HCT116 (cell line): Measurements from ENCODE around the gene DHRSX. TPM values are rescaled to one million over a fixed set of nuclear protein-coding genes. Genes with fewer than 3 reads are reported as not detected.

ENCODE experiments used
- ATAC-seq: fragments of 200-7000 bp; cut with Tn5 transposase; 2 replicates; pipeline ENCODE4 v1.9.1; 2020; ENCODE audit warnings: mild to moderate bottlenecking, moderate library complexity
- BruUV-seq: library from RNA; stranded (reverse); fragments of 400-500 nt; replicated peaks from 2 replicates; lab custom pipeline; 2021; lab: Mats Ljungman, UMichigan
- CTCF ChIA-PET: fragments of 300-600 bp; sonication (Branson Sonifier 250); formaldehyde crosslinking; loops from one replicate; lab custom pipeline; 2021; ENCODE audit warnings: antibody characterized with exemption; lab: Charles Lee
- POLR2A ChIA-PET: fragments of 300-600, 350-600 bp; sonication (Branson Sonifier 250); formaldehyde crosslinking; loops from one replicate; lab custom pipeline; 2021; ENCODE audit warnings: antibody characterized with exemption; lab: Charles Lee
- RAD21 ChIA-PET, 2 experiments: fragments of 300-600 bp; sonication (Branson Sonifier 250); formaldehyde crosslinking; loops; one replicate each; lab custom pipeline; 2023; ENCODE audit warnings: low total read pairs in 2 of 2; ENCODE audit not compliant: uncharacterized antibody in 2 of 2, unreplicated experiment in 2 of 2, low non-redundant PET in 1 of 2; lab: Charles Lee
- DNase-seq: peaks from one replicate; pipeline ENCODE4 v3.0.0-alpha.2; 2010; ENCODE audit warnings: low read depth, low spot score
- H2AFZ ChIP-seq: fragments of 200-600 bp; shearing (Covaris generic), sonication (generic); 2 replicates; pipeline ENCODE4 v1.6.1; 2017; ENCODE audit warnings: low read depth, mixed run types, mixed read lengths, antibody characterized with exemption, low read length; ENCODE audit not compliant: poor library complexity, severe bottlenecking
- H3K27ac ChIP-seq: 2 replicates; pipeline ENCODE4 v1.5.1; 2012; ENCODE audit warnings: low read depth, low read length
- H3K27me3 ChIP-seq: fragments of 200-600 bp; sonication (generic); 2 replicates; pipeline ENCODE4 v1.6.1; 2016; ENCODE audit warnings: mixed run types, low read length, mixed read lengths; ENCODE audit not compliant: insufficient read depth
- H3K36me3 ChIP-seq, 2 experiments: fragments of 200-500 bp in 1 of 2; fragments of 200-600 bp in 1 of 2; sonication (Bioruptor generic) in 1 of 2; sonication (generic) in 1 of 2; 2 replicates each; pipeline versions ENCODE4 v1.5.1 to v1.6.1; 2014 to 2016; ENCODE audit warnings: low read length in 2 of 2, inconsistent platforms in 1 of 2, mixed read lengths in 1 of 2, mixed run types in 1 of 2; ENCODE audit not compliant: insufficient read depth in 2 of 2, control insufficient read depth in 1 of 2
- H3K4me1 ChIP-seq, 2 experiments: fragments of 200-600 bp in 1 of 2; sonication (generic) in 1 of 2; 2 replicates each; pipeline versions ENCODE4 v1.5.1 to v1.6.1; 2012 to 2017; ENCODE audit warnings: low read length in 2 of 2, inconsistent platforms in 1 of 2, mild to moderate bottlenecking in 1 of 2, mixed read lengths in 1 of 2, mixed run types in 1 of 2, moderate library complexity in 1 of 2; ENCODE audit not compliant: insufficient read depth in 2 of 2, control insufficient read depth in 1 of 2
- H3K4me2 ChIP-seq: fragments of 200-600 bp; sonication (generic); 2 replicates; pipeline ENCODE4 v1.6.1; 2017; ENCODE audit warnings: mixed run types, low read length, mixed read lengths
- H3K4me3 ChIP-seq, 2 experiments: fragments of 200-600 bp in 1 of 2; sonication (generic) in 1 of 2; replicated peaks in 1 of 2; 2 replicates each; pipeline ENCODE4 v1.5.1; 2011 to 2016; ENCODE audit warnings: low read length in 2 of 2, control low read depth in 1 of 2, low read depth in 1 of 2, mild to moderate bottlenecking in 1 of 2, mixed read lengths in 1 of 2, mixed run types in 1 of 2
- H3K79me2 ChIP-seq: fragments of 200-600 bp; sonication (generic); 2 replicates; pipeline ENCODE4 v1.6.1; 2017; ENCODE audit warnings: mild to moderate bottlenecking, mixed run types, low read length, moderate library complexity, mixed read lengths; ENCODE audit not compliant: insufficient read depth
- H3K9ac ChIP-seq: fragments of 200-600 bp; sonication (generic); 2 replicates; pipeline ENCODE4 v1.6.1; 2016; ENCODE audit warnings: low read length, mixed read lengths
- H3K9me2 ChIP-seq: fragments of 200-600 bp; sonication (generic), shearing (Covaris generic); 2 replicates; pipeline ENCODE4 v1.6.1; 2017; ENCODE audit warnings: mixed run types, mild to moderate bottlenecking, moderate library complexity; ENCODE audit not compliant: insufficient read depth
- H3K9me3 ChIP-seq, 2 experiments: fragments of 200-500 bp in 1 of 2; fragments of 200-600 bp in 1 of 2; sonication (Bioruptor generic) in 1 of 2; sonication (generic) in 1 of 2; 2 replicates each; pipeline ENCODE4 v1.6.1; 2014 to 2017; ENCODE audit warnings: low read length in 2 of 2, mixed read lengths in 2 of 2, inconsistent platforms in 1 of 2, low read depth in 1 of 2, mild to moderate bottlenecking in 1 of 2, mixed run types in 1 of 2, moderate library complexity in 1 of 2; ENCODE audit not compliant: control insufficient read depth in 1 of 2, insufficient read depth in 1 of 2
- H4K20me1 ChIP-seq: fragments of 200-600 bp; sonication (generic), shearing (Covaris generic); 2 replicates; pipeline ENCODE4 v1.6.1; 2017; ENCODE audit warnings: mixed run types, mild to moderate bottlenecking, moderate library complexity; ENCODE audit not compliant: insufficient read depth
- CBX3 ChIP-seq: IDR thresholded peaks from 2 replicates; pipeline ENCODE4 v1.6.1; 2012; ENCODE audit warnings: low read depth
- EGR1 ChIP-seq: IDR thresholded peaks from 2 replicates; pipeline ENCODE4 v1.6.1; 2012; ENCODE audit warnings: low read depth
- EZH2 ChIP-seq: fragments of 200-600 bp; sonication (generic); IDR thresholded peaks from 2 replicates; pipeline ENCODE4 v1.6.1; 2017; ENCODE audit warnings: antibody characterized with exemption, mixed run types
- JUND ChIP-seq: IDR thresholded peaks from 2 replicates; pipeline ENCODE4 v1.6.1; 2012
- RAD21 ChIP-seq: IDR thresholded peaks from 2 replicates; pipeline ENCODE4 v1.6.1; 2012; ENCODE audit warnings: low read depth, mild to moderate bottlenecking
- SIN3A ChIP-seq: IDR thresholded peaks from 2 replicates; pipeline ENCODE4 v1.6.1; 2012; ENCODE audit warnings: low read depth
- SRF ChIP-seq: IDR thresholded peaks from 2 replicates; pipeline ENCODE4 v1.6.1; 2012; ENCODE audit warnings: low read depth
- TCF7L2 ChIP-seq: IDR thresholded peaks from 2 replicates; pipeline ENCODE4 v1.7.0; 2011; ENCODE audit warnings: borderline replicate concordance, inconsistent platforms; ENCODE audit not compliant: insufficient read depth, insufficient read length; ENCODE audit errors: extremely low read depth
- ZFX ChIP-seq: fragments of 450-650 bp; IDR thresholded peaks from 2 replicates; pipeline ENCODE4 v1.6.1; 2017
- intact Hi-C: fragments of 100-400 bp; cut with micrococcal nuclease; formaldehyde crosslinking; loops from 2 replicates; pipeline ENCODE4 v1.10.0; 2022
- total RNA-seq: library from RNA; stranded (reverse); gene quantifications from one replicate; pipeline ENCODE4 v1.2.1, GENCODE V29; 2021; ENCODE audit not compliant: unreplicated experiment
- TF ChIP-seq, protein P1 (sequence below): IDR thresholded peaks from 2 replicates; pipeline ENCODE4 v1.6.1; 2012
- TF ChIP-seq, protein P2 (sequence below): IDR thresholded peaks from 2 replicates; pipeline ENCODE4 v1.6.1; 2012

DHRSX gene
- total RNA-seq, 1 experiment from 2014 or later = 11.9 TPM

DNA sequence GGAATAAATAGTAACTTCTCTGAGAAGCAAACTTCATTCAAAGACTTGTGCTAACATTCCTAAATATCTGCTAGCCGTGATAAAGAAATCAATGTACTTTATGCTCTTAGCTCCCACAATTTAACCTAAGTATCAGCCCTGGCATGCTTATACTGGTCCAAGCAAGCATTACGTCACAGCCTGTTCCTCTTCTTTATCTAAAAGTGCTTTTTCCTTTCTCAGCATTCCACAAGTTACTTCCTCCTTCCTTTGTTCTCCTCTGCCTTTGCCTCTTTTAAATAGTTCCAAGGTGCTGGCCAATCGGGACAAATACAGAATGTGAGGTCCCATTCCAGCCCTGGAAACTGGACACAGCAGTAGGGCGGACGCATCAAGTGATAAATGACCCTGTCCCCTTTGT lies 249.6 kb downstream of the DHRSX start (continued):
- TF ChIP-seq SRF = no peak
- no peak for TF ChIP-seq ZFX
- TF ChIP-seq JUND = no peak
- TF ChIP-seq SIN3A = no peak
- no peak for TF ChIP-seq CBX3
- TF ChIP-seq TCF7L2 = no peak
- TF ChIP-seq, protein P1, sequence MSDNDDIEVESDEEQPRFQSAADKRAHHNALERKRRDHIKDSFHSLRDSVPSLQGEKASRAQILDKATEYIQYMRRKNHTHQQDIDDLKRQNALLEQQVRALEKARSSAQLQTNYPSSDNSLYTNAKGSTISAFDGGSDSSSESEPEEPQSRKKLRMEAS = no peak
- no peak for TF ChIP-seq EGR1
- TF ChIP-seq, protein P2, sequence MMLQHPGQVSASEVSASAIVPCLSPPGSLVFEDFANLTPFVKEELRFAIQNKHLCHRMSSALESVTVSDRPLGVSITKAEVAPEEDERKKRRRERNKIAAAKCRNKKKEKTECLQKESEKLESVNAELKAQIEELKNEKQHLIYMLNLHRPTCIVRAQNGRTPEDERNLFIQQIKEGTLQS = no peak
- TF ChIP-seq EZH2 = no peak

DNA sequence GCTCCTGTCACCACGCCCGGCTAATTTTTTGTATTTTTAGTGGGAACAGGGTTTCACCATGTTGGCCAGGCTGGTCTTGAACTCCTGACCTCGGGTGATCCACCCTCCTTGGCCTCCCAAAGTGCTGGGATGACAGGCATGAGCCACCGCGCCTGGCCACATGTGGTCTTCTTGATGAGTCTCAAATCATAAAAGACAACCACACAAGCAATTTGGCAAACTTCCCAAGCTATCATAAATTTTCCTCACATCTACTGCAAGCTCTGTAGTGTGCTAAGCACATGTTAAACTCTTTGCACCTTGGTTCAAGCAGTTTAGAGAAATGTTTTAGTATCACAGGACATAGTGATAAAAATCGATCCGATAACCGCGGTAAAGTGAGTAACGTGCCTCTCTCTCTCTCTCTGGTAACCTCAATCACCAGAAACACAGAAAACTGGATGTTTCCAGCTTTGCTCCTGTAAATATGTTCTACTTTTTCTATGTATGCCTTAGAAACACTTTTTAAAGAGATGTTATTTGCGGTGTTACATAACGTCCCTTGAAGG lies 256.8 kb downstream of the DHRSX start:
- no peak overlapping the region for H3K27ac ChIP-seq
- H2AFZ ChIP-seq = no peak overlapping the region
- TF ChIP-seq, protein P1 = 0 out of 2 replicates have a peak, but pooled peaks have one; percentile 13
- no peak for TF ChIP-seq RAD21
- no peak overlapping the region for H3K9ac ChIP-seq
- ChIA-PET POLR2A (no interaction called here), RAD21 (no interaction called here), CTCF (no interaction called here)
- H3K4me1 ChIP-seq = peaks cover 0 to 7% of the 10 kb centered on the region in 2 experiments; a peak in 3 of 4 replicates
- no peak overlapping the region for H3K4me3 ChIP-seq
- ATAC-seq (0 out of 2 replicates have a peak, but pooled peaks have one; percentile 20), DNase-seq (no peak)
- no peaks in the 10 kb centered on the region for H3K9me3 ChIP-seq
- no peaks in the 10 kb centered on the region for H3K27me3 ChIP-seq
- H4K20me1 ChIP-seq = no peaks in the 10 kb centered on the region
- intact Hi-C loops = no loop called here
- no peak overlapping the region for H3K4me2 ChIP-seq
- no peaks in the 10 kb centered on the region for H3K79me2 ChIP-seq
- no peaks in the 10 kb centered on the region for H3K9me2 ChIP-seq
- no TSS peak for BruUV-seq
- H3K36me3 ChIP-seq = no peaks in the 10 kb centered on the region
